ENCODE data around the gene KRI1. TPM values are rescaled to one million over a fixed set of nuclear protein-coding genes. Genes with fewer than 3 reads are reported as not detected.

The KRI1 gene
- total and polyA plus RNA-seq, 7 donors: 14.8 to 21.6 (median 20.2) TPM

DNA sequence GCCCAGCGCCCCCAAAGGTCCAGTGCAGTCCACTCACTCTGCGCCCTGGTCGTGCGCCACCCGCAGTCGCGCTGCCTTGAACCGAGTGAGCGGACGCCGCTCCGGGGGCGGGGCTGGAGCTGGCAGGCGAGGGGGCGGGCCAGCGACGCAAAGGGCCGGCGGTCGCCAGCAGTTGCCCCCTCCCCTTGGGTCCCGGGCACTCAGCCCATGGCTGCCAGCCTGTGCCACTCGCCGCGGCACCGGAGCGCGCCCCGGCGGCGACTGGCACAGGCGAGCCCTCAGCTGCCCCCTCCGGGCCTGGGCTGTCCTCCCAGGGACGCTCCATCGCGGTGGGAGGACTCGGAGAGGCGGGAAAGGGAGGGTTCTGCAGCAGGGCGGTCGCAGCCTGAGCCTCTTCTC lies 48.5 kb downstream of the KRI1 start, which contains the start of gene S1PR5:
TSS of gene S1PR5 (minus strand) at position 87 of the 399 bp plus-strand sequence. CDS start 2,436 bp downstream, outside the sequence.
- intact Hi-C loops (cut with DNase I): no loop called here
- peaks cover 0 to 74% (median 30%) of the 10 kb centered on the region in 3 donors for H3K27me3 ChIP-seq (ENCODE audit: insufficient read depth in 3 of 3, low read length in 2 of 3)
- DNase-seq (no peak), ATAC-seq (peak; percentile 45 to 53 (median 48))
- 0 to 4% (median 1%) methylated on average over 17 to 39 of the region's 39 CpGs for WGBS, 3 donors
- H3K36me3 ChIP-seq (ENCODE audit: insufficient read depth in 1 of 2, low read depth in 1 of 2): no peaks in the 10 kb centered on the region
- H3K4me1 ChIP-seq: no peaks in the 10 kb centered on the region
- TF ChIP-seq, protein P1, sequence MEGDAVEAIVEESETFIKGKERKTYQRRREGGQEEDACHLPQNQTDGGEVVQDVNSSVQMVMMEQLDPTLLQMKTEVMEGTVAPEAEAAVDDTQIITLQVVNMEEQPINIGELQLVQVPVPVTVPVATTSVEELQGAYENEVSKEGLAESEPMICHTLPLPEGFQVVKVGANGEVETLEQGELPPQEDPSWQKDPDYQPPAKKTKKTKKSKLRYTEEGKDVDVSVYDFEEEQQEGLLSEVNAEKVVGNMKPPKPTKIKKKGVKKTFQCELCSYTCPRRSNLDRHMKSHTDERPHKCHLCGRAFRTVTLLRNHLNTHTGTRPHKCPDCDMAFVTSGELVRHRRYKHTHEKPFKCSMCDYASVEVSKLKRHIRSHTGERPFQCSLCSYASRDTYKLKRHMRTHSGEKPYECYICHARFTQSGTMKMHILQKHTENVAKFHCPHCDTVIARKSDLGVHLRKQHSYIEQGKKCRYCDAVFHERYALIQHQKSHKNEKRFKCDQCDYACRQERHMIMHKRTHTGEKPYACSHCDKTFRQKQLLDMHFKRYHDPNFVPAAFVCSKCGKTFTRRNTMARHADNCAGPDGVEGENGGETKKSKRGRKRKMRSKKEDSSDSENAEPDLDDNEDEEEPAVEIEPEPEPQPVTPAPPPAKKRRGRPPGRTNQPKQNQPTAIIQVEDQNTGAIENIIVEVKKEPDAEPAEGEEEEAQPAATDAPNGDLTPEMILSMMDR (IDR thresholded peaks at IDR 0.05): no peak
- H3K27ac ChIP-seq: no peak within 1 kb of the TSS
- H3K4me3 ChIP-seq: peak within 1 kb of the TSS; percentile 52
- no peaks in the 10 kb centered on the region for H3K9me3 ChIP-seq

DNA sequence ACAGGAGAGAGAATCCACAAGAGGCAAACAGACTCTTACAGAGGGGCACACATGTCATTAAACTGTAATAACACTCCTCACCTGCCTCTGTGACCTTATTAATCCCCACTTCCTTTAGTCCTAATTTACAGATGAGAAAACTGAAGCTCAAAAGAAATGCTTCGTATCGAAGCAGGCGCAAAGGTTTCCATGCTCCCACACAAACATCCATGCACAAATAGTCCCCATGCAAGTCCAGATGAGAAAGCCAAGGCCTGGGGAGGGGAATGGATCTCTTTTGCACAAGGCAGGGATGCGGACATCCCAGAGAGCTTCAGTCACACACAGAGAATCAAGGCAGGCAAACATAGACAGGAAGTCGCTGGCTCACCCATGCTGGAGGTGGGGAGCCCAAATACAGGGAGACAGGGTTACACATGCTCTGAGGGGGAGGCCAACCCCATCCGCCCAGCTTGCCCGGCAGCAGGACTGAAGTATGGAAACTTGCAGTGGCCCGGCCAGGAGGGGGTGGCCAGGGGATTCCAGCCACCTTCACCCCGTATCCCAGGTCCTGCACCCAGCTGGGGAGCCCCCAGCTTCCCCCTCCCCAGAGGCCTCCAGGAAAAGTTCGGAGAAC lies 49.0 kb downstream of the KRI1 start:
- TF ChIP-seq, protein P1 (IDR thresholded peaks at IDR 0.05): no peak
- no peaks in the 10 kb centered on the region for H3K36me3 ChIP-seq (ENCODE audit: insufficient read depth in 1 of 2, low read depth in 1 of 2)
- H3K4me1 ChIP-seq: no peaks in the 10 kb centered on the region
- peak overlapping the region; percentile 52 for H3K4me3 ChIP-seq
- H3K27ac ChIP-seq: no peak overlapping the region
- 47 to 54% (median 53%) methylated on average over 10 of the region's 10 CpGs for WGBS, 3 donors
- intact Hi-C loops (cut with DNase I): no loop called here
- DNase-seq: no peak
- ATAC-seq: no peak
- peaks cover 0 to 80% (median 30%) of the 10 kb centered on the region in 3 donors for H3K27me3 ChIP-seq (ENCODE audit: insufficient read depth in 3 of 3, low read length in 2 of 3)
- no peaks in the 10 kb centered on the region for H3K9me3 ChIP-seq

DNA sequence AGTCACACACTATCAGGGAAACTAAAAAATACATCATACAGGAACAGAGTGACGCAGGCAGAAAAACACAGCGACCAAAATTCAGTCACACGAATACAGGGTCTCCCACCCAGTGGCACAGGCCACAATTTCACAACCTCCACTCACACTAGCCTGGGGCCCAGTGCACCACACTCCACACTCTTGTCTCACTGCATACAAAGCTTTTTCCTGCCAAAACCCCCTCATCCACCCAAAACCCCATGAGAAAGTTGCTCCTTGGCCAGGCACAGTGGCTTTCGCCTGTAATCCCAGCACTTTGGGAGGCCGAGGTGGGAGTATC lies 49.8 kb downstream of the KRI1 start:
- H3K9me3 ChIP-seq: no peaks in the 10 kb centered on the region
- ATAC-seq (no peak), DNase-seq (no peak)
- H3K4me1 ChIP-seq: no peaks in the 10 kb centered on the region
- no peak overlapping the region for H3K27ac ChIP-seq
- peaks cover 0 to 86% (median 30%) of the 10 kb centered on the region in 3 donors for H3K27me3 ChIP-seq (ENCODE audit: insufficient read depth in 3 of 3, low read length in 2 of 3)
- H3K4me3 ChIP-seq: no peak overlapping the region
- TF ChIP-seq, protein P1 (IDR thresholded peaks at IDR 0.05): no peak
- intact Hi-C loops (cut with DNase I): no loop called here
- no peaks in the 10 kb centered on the region for H3K36me3 ChIP-seq (ENCODE audit: insufficient read depth in 1 of 2, low read depth in 1 of 2)
- WGBS, 3 donors: 91 to 94% (median 93%) methylated on average over 5 of the region's 5 CpGs

DNA sequence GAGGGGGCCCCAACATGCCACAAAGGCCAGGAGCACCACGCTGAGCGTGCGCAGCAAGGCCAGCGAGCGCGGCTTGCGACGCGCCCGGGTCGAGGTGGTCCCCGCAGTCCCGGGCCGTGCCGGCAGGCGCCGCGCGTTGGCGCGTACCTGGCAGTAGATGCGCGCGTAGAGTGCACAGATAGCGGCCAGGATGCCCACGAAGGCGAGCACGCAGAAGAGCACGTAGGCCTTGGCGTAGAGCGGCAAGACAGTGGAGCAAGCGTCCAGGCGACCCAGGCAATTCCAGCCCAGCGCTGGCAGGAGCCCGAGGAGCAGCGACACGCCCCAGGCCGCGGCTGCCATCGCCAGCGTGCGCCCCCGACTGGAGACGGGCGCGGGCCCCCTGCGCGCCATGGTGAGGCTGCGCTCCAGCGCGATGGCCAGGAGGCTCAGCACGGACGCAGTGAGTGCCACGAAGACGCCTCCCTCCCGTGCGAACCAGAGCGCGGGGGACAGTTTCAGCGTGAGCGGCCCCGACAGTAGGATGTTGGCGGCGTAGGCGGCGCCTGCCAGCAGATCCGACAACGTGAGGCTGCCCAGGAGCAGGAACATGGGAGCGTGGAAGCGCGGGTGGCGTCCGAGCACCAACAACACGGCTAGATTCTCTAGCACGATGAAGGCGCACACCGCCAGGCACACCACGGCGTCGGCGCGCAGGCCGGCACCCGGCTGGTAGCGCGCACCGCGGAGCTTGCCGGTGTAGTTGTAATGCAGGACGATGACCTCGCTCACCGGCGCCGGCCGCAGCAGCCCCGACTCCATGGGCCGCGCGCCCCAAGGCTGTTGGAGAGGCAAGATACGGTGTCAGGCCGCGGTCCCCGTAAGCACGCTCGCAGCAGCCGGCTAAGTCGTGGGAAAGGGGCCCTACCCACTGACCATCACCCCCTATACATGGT lies 51.3 kb downstream of the KRI1 start:
- Histone ChIP-seq H3K36me3 (ENCODE audit: insufficient read depth in 1 of 2, low read depth in 1 of 2) (no peaks in the 10 kb centered on the region), H3K27me3 (ENCODE audit: insufficient read depth in 3 of 3, low read length in 2 of 3) (peaks cover 0 to 90% (median 30%) of the 10 kb centered on the region in 3 donors), H3K4me3 (peak overlapping the region; percentile 28), H3K27ac (no peak overlapping the region), H3K4me1 (no peaks in the 10 kb centered on the region), H3K9me3 (no peaks in the 10 kb centered on the region)
- TF ChIP-seq, protein P1 (IDR thresholded peaks at IDR 0.05): no peak
- ATAC-seq: peak in 1 of 4 donors; percentile 40
- 9 to 13% (median 10%) methylated on average over 94 to 107 of the region's 107 CpGs for WGBS, 3 donors
- intact Hi-C loops (cut with DNase I): no loop called here
- DNase-seq: no peak
